Transverse colon (tissue), 4 donors: ENCODE data around the gene SLC27A6. TPM values are rescaled to one million over a fixed set of nuclear protein-coding genes. Genes with fewer than 3 reads are reported as not detected.

Experiments
- DNase-seq: peaks from one replicate; pipeline ENCODE4 v3.0.0-alpha.2; 2019
- H3K27ac ChIP-seq, 4 donors: fragments of 200-600 bp; sonication (generic); 2 replicates each; pipeline ENCODE4 v1.5.1; 2016 to 2018; ENCODE audit warnings: inconsistent platforms in 4 of 4
- H3K27me3 ChIP-seq: fragments of 200-600 bp; sonication (generic); 2 replicates; pipeline ENCODE4 v1.5.1; 2017; ENCODE audit warnings: inconsistent platforms
- H3K36me3 ChIP-seq, 4 donors: fragments of 200-600 bp; sonication (generic); 2 replicates each; pipeline ENCODE4 v1.5.1; 2017 to 2019; ENCODE audit warnings: inconsistent platforms in 4 of 4
- H3K4me1 ChIP-seq, 4 donors: fragments of 200-600 bp; sonication (generic); 2 replicates each; pipeline ENCODE4 v1.5.1; 2017 to 2020; ENCODE audit warnings: inconsistent platforms in 4 of 4
- H3K4me3 ChIP-seq, 4 donors: fragments of 200-600 bp; sonication (generic); 1 replicate in 1 of 4; 2 replicates in 3 of 4; pipeline versions ENCODE4 v1.5.1 to v1.6.1; 2017 to 2019; ENCODE audit warnings: inconsistent platforms in 4 of 4
- H3K9me3 ChIP-seq, 2 donors: fragments of 200-600 bp; sonication (generic); 2 replicates each; pipeline ENCODE4 v1.5.1; 2017 to 2019; ENCODE audit warnings: inconsistent platforms in 2 of 2
- CTCF ChIP-seq, 5 experiments: fragments of 200-600 bp in 3 of 5; fragments of 450-650 bp in 2 of 5; sonication (generic) in 3 of 5; IDR thresholded peaks; 1 replicate in 2 of 5; 2 replicates in 3 of 5; pipeline ENCODE4 v1.5.1; 2016 to 2017; ENCODE audit warnings: antibody characterized with exemption in 5 of 5, inconsistent platforms in 3 of 5, mild to moderate bottlenecking in 2 of 5, moderate library complexity in 1 of 5
- EP300 ChIP-seq: sonication (generic); formaldehyde crosslinking; IDR thresholded peaks from one replicate; pipeline ENCODE4 v1.6.1; 2017; ENCODE audit warnings: antibody characterized with exemption, low read depth
- POLR2A ChIP-seq: fragments of 450-650 bp; IDR thresholded peaks from one replicate; pipeline ENCODE4 v1.6.1; 2016; ENCODE audit warnings: antibody characterized with exemption, mild to moderate bottlenecking, moderate library complexity
- POLR2AphosphoS5 ChIP-seq, 3 donors: sonication (generic); formaldehyde crosslinking; IDR thresholded peaks; one replicate each; pipeline ENCODE4 v1.6.1; 2016; ENCODE audit warnings: antibody characterized with exemption in 3 of 3
- WGBS, 2 donors: methylation state at CpG; one replicate each; pipeline ENCODE4 v1.1.5; 2018; ENCODE audit warnings: low coverage in 1 of 2; 5-methylcytosine and 5-hydroxymethylcytosine counted together
- in situ Hi-C, 4 donors: fragments of 200-750 bp; cut with MboI; loops; one replicate each; pipeline versions ENCODE4 v1.15.0 to v1.15.1; 2017; ENCODE audit warnings: low sequenced_read_pairs in 3 of 4, low pct_ligation_motif_present in 1 of 4, low pct_unique_long_range_greater_than_20kb in 1 of 4
- intact Hi-C: fragments of 100-400 bp; cut with DNase I; formaldehyde crosslinking; loops from one replicate; pipeline ENCODE4 v1.15.1; 2023; ENCODE audit warnings: low total_unique reads
- total RNA-seq, 4 donors: library from RNA; depleted of rRNA; stranded (reverse); fragments of >200 nt; gene quantifications; one replicate each; pipeline ENCODE4 v1.1.0, GENCODE V29; 2016

Gene SLC27A6
- total RNA-seq, 4 donors from 2014 or later = 0.27 to 0.64 TPM; not detected in 2

GRCh38 chr5:129002527-129002842 lies 37.2 kb downstream of the SLC27A6 start:
- TF ChIP-seq POLR2AphosphoS5 (IDR thresholded peaks at IDR 0.05) (no peak), EP300 (no peak), POLR2A (no peak), CTCF (IDR thresholded peaks at IDR 0.05) (no peak)
- no peaks in the 10 kb centered on the region for H3K4me1 ChIP-seq
- 54 to 67% methylated on average over 2 of the region's 2 CpGs for WGBS, 2 donors
- no peaks in the 10 kb centered on the region for H3K9me3 ChIP-seq
- intact Hi-C loops (loop anchor here (10.0 kb wide), 1 partner anchor 158 kb away; no protein-coding TSS in a partner anchor), in situ Hi-C loops (no loop called here)
- no peak overlapping the region for H3K27ac ChIP-seq
- H3K36me3 ChIP-seq = no peaks in the 10 kb centered on the region
- H3K4me3 ChIP-seq = no peak overlapping the region
- no peaks in the 10 kb centered on the region for H3K27me3 ChIP-seq
- DNase-seq = no peak

GRCh38 chr5:129003232-129003631 lies 37.9 kb downstream of the SLC27A6 start:
- intact Hi-C loops (loop anchor here (10.0 kb wide), 1 partner anchor 158 kb away; no protein-coding TSS in a partner anchor), in situ Hi-C loops (no loop called here)
- 73 to 85% methylated on average over 2 of the region's 2 CpGs for WGBS, 2 donors
- Histone ChIP-seq H3K9me3 (no peaks in the 10 kb centered on the region), H3K4me1 (no peaks in the 10 kb centered on the region), H3K27ac (no peak overlapping the region), H3K27me3 (no peaks in the 10 kb centered on the region), H3K4me3 (no peak overlapping the region), H3K36me3 (no peaks in the 10 kb centered on the region)
- no peak for DNase-seq
- TF ChIP-seq EP300 = no peak
- TF ChIP-seq CTCF (IDR thresholded peaks at IDR 0.05) = no peak

- Histone ChIP-seq H3K36me3 (no peaks in the 10 kb centered on the region), H3K27ac (no peak overlapping the region), H3K4me3 (no peak overlapping the region), H3K4me1 (peaks cover 0 to 3% (median 0%) of the 10 kb centered on the region in 4 donors), H3K9me3 (no peaks in the 10 kb centered on the region), H3K27me3 (no peaks in the 10 kb centered on the region)
- DNase-seq = no peak
- in situ Hi-C loops (no loop called here), intact Hi-C loops (loop anchor here (5.0 kb wide), 1 partner anchor 382 kb away; no protein-coding TSS in a partner anchor)
- WGBS, 2 donors = 71 to 84% methylated on average over 4 of the region's 4 CpGs
- TF ChIP-seq EP300 (no peak), POLR2AphosphoS5 (IDR thresholded peaks at IDR 0.05) (no peak), POLR2A (no peak)
These were observed 48.9 kb downstream of the SLC27A6 start for GRCh38 chr5:129014185-129014584.

GRCh38 chr5:129018837-129019236 lies 53.5 kb downstream of the SLC27A6 start:
- Histone ChIP-seq H3K27me3 (no peaks in the 10 kb centered on the region), H3K4me3 (no peak overlapping the region), H3K9me3 (no peaks in the 10 kb centered on the region), H3K27ac (no peak overlapping the region), H3K36me3 (no peaks in the 10 kb centered on the region), H3K4me1 (peaks cover 0 to 5% (median 0%) of the 10 kb centered on the region in 4 donors)
- intact Hi-C loops = no loop called here
- no peak for TF ChIP-seq CTCF (IDR thresholded peaks at IDR 0.05)
- no peak for TF ChIP-seq POLR2A
- TF ChIP-seq POLR2AphosphoS5 (IDR thresholded peaks at IDR 0.05) = no peak
- TF ChIP-seq EP300 = no peak
- in situ Hi-C loops = no loop called here
- no peak for DNase-seq

- Histone ChIP-seq H3K27ac (no peak overlapping the region), H3K4me1 (peaks cover 0 to 5% (median 0%) of the 10 kb centered on the region in 4 donors), H3K4me3 (no peak overlapping the region), H3K36me3 (no peaks in the 10 kb centered on the region), H3K27me3 (no peaks in the 10 kb centered on the region), H3K9me3 (no peaks in the 10 kb centered on the region)
- WGBS, 2 donors = 17 to 28% methylated on average over 4 of the region's 4 CpGs
- in situ Hi-C loops = no loop called here
- no peak for DNase-seq
- TF ChIP-seq POLR2AphosphoS5 (IDR thresholded peaks at IDR 0.05) (no peak), CTCF (IDR thresholded peaks at IDR 0.05) (no peak), EP300 (no peak), POLR2A (no peak)
- intact Hi-C loops = no loop called here
These were observed 54.2 kb downstream of the SLC27A6 start for GRCh38 chr5:129019401-129019908.
